Endothelial cell of umbilical vein (primary cell): Measurements from ENCODE around the gene B3GNT8. TPM values are rescaled to one million over a fixed set of nuclear protein-coding genes. Genes with fewer than 3 reads are reported as not detected.

Experiments used
- BruUV-seq: library from RNA; stranded (reverse); fragments of 400-500 nt; replicated peaks from 2 replicates; lab custom pipeline; 2021; lab: Mats Ljungman, UMichigan
- CTCF ChIA-PET: fragments of 300-600, 350-600 bp; sonication (Branson Sonifier 250); formaldehyde crosslinking; loops from one replicate; lab custom pipeline; 2021; ENCODE audit warnings: antibody characterized with exemption, inconsistent platforms; lab: Charles Lee
- POLR2A ChIA-PET: fragments of 300-600, 350-600 bp; sonication (Branson Sonifier 250); formaldehyde crosslinking; loops from one replicate; lab custom pipeline; 2021; ENCODE audit warnings: antibody characterized with exemption, inconsistent platforms; lab: Charles Lee
- DNase-seq: peaks from one replicate; pipeline ENCODE4 v3.0.0-alpha.2; 2011; ENCODE audit warnings: low read depth, low spot score
- FAIRE-seq: peaks from 2 replicates; lab custom pipeline; 2011; peaks lifted over from hg19 to GRCh38; lab: Jason Lieb, UNC
- H2AFZ ChIP-seq: 2 replicates; pipeline ENCODE4 v1.6.0; 2012; ENCODE audit warnings: low read depth, low read length, control low read depth, inconsistent platforms
- H3K27ac ChIP-seq: 2 replicates; pipeline ENCODE4 v1.5.1; 2011; ENCODE audit warnings: low read depth, mild to moderate bottlenecking, control low read depth, low read length, moderate library complexity; ENCODE audit not compliant: insufficient read depth
- H3K27me3 ChIP-seq, 2 experiments: 2 replicates each; pipeline versions ENCODE4 v1.6.0 to v1.6.1; 2011; ENCODE audit warnings: low read length in 2 of 2, mixed read lengths in 1 of 2; ENCODE audit not compliant: control insufficient read depth in 2 of 2, insufficient read depth in 2 of 2
- H3K36me3 ChIP-seq, 2 experiments: 2 replicates in 1 of 2; 3 replicates in 1 of 2; pipeline ENCODE4 v1.5.1; 2011; ENCODE audit warnings: low read length in 2 of 2, mild to moderate bottlenecking in 1 of 2, moderate library complexity in 1 of 2; ENCODE audit not compliant: control insufficient read depth in 2 of 2, insufficient read depth in 2 of 2; ENCODE audit errors: extremely low read depth in 1 of 2
- H3K4me1 ChIP-seq: 3 replicates; pipeline ENCODE4 v1.5.1; 2011; ENCODE audit warnings: mild to moderate bottlenecking, low read length; ENCODE audit not compliant: control insufficient read depth, insufficient read depth; ENCODE audit errors: extremely low read depth
- H3K4me2 ChIP-seq: 2 replicates; pipeline ENCODE4 v1.6.1; 2011; ENCODE audit warnings: low read length, control low read depth, mixed read lengths; ENCODE audit not compliant: insufficient read depth
- H3K4me3 ChIP-seq, 3 experiments: fragments of 200-600 bp in 1 of 3; sonication (generic), shearing (Covaris generic) in 1 of 3; replicated peaks in 1 of 3; 2 replicates each; pipeline ENCODE4 v1.5.1; 2011 to 2016; ENCODE audit warnings: control low read depth in 3 of 3, low read length in 3 of 3, mild to moderate bottlenecking in 2 of 3, inconsistent platforms in 1 of 3, low read depth in 1 of 3, moderate library complexity in 1 of 3; ENCODE audit not compliant: insufficient read depth in 1 of 3
- H3K79me2 ChIP-seq: 2 replicates; pipeline ENCODE4 v1.6.0; 2012; ENCODE audit warnings: low read length, inconsistent platforms; ENCODE audit not compliant: control insufficient read depth, insufficient read depth
- H3K9ac ChIP-seq: replicated peaks from 2 replicates; pipeline ENCODE3; 2011; ENCODE audit warnings: low read length, control low read depth; ENCODE audit not compliant: insufficient read depth; ENCODE audit errors: extremely low read depth
- H3K9me1 ChIP-seq: replicated peaks from 3 replicates; pipeline ENCODE4 v1.6.0; 2011; ENCODE audit warnings: mild to moderate bottlenecking, low read length; ENCODE audit not compliant: control insufficient read depth, insufficient read depth; ENCODE audit errors: extremely low read depth
- H3K9me3 ChIP-seq: replicated peaks from 2 replicates; pipeline ENCODE4 v1.5.1; 2012; ENCODE audit warnings: low read length, inconsistent platforms; ENCODE audit not compliant: control insufficient read depth, insufficient read depth
- H4K20me1 ChIP-seq: replicated peaks from 2 replicates; pipeline ENCODE3; 2011; ENCODE audit warnings: mild to moderate bottlenecking, low read length; ENCODE audit not compliant: control insufficient read depth, insufficient read depth; ENCODE audit errors: extremely low read depth
- GATA2 ChIP-seq: IDR thresholded peaks from 2 replicates; pipeline ENCODE4 v1.7.0; 2011; ENCODE audit warnings: low read depth, mild to moderate bottlenecking, moderate library complexity, mixed read lengths, low read length; ENCODE audit not compliant: insufficient read length, insufficient read depth
- JUN ChIP-seq: IDR thresholded peaks from 2 replicates; pipeline ENCODE4 v1.6.1; 2011; ENCODE audit warnings: borderline replicate concordance, low read depth; ENCODE audit not compliant: insufficient read length, insufficient read depth
- MAX ChIP-seq: IDR thresholded peaks from 2 replicates; pipeline ENCODE4 v1.6.1; 2011; ENCODE audit not compliant: insufficient read depth, insufficient read length
- MYC ChIP-seq: IDR thresholded peaks from one replicate; pipeline ENCODE4 v1.6.1; 2011; ENCODE audit warnings: mild to moderate bottlenecking, low read depth, low read length
- POLR2A ChIP-seq: IDR thresholded peaks from 2 replicates; pipeline ENCODE4 v1.6.1; 2012; ENCODE audit warnings: low read depth, mild to moderate bottlenecking, control low read depth, low read length
- POLR2AphosphoS5 ChIP-seq: IDR thresholded peaks from 2 replicates; pipeline ENCODE4 v1.6.1; 2012; ENCODE audit warnings: low read depth, mild to moderate bottlenecking, control low read depth, low read length, moderate library complexity; ENCODE audit not compliant: insufficient read depth
- dilution Hi-C: fragments of 300-500 bp; cut with MboI; formaldehyde crosslinking; loops from one replicate; pipeline ENCODE4 v1.15.0; 2019; ENCODE audit warnings: low sequenced_read_pairs; ENCODE audit not compliant: extremely low pct_ligation_motif_present
- intact Hi-C: fragments of 100-400 bp; cut with micrococcal nuclease; formaldehyde crosslinking; loops from one replicate; pipeline ENCODE4 v1.10.0; 2022
- polyA plus RNA-seq, 4 experiments: library from polyadenylated mRNA; depleted of rRNA in 3 of 4; stranded (reverse) in 3 of 4; unstranded in 1 of 4; fragments of >200 nt; gene quantifications; 2 replicates each; pipeline versions ENCODE4 v1.2.1 to v1.2.3, GENCODE V29; 2011 to 2012; ENCODE audit warnings: missing spikeins in 1 of 4
- total RNA-seq: library from RNA; stranded (reverse); gene quantifications from 2 replicates; pipeline ENCODE4 v1.2.3, GENCODE V29; 2021

The B3GNT8 gene
- total and polyA plus RNA-seq, 2 donors (not counting 3 experiments of a cell fraction or from before 2014, with no cell fraction given), result 3.6 to 7.6 TPM

- CTCF ChIA-PET, result interaction anchor here (1.1 to 2.5 kb wide), 2 partner anchors 7 to 155 kb away, joined by 3 to 30 read pairs; no protein-coding TSS in a partner anchor
- POLR2A ChIA-PET, result no interaction called here
- no peak for TF ChIP-seq JUN
- no peak for TF ChIP-seq POLR2A
- no peak for TF ChIP-seq GATA2
- TF ChIP-seq MYC, result no peak
- no peak for TF ChIP-seq POLR2AphosphoS5
- no peak for TF ChIP-seq MAX
- Histone ChIP-seq H3K9ac (no peak overlapping the region), H3K4me2 (no peak overlapping the region), H3K9me1 (no peaks in the 10 kb centered on the region), H3K36me3 (peaks cover 0 to 5% of the 10 kb centered on the region in 2 experiments), H3K4me3 (no peak overlapping the region), H3K27me3 (peaks cover 0 to 3% of the 10 kb centered on the region in 2 experiments), H3K4me1 (peaks cover 6% of the 10 kb centered on the region), H3K27ac (no peak overlapping the region), H4K20me1 (no peaks in the 10 kb centered on the region), H3K79me2 (no peaks in the 10 kb centered on the region), H2AFZ (no peak overlapping the region), H3K9me3 (no peaks in the 10 kb centered on the region)
- DNase-seq, result no peak
- dilution Hi-C loops, result no loop called here
- FAIRE-seq, result no peak
- intact Hi-C loops, result no loop called here
- no TSS peak for BruUV-seq
Measured at GRCh38 chr19:41441321-41441945, 14.3 kb upstream of the B3GNT8 start.
